Thyroid gland (tissue), 4 donors: Measurements from ENCODE around the gene PECR. TPM values are rescaled to one million over a fixed set of nuclear protein-coding genes. Genes with fewer than 3 reads are reported as not detected.

Experiments
- DNase-seq, 2 donors: peaks; one replicate each; pipeline ENCODE4 v3.0.0-alpha.2; 2019
- H3K27ac ChIP-seq, 3 donors: fragments of 200-600 bp; sonication (generic); 1 replicate in 2 of 3; 2 replicates in 1 of 3; pipeline ENCODE4 v1.5.1; 2016 to 2019; ENCODE audit warnings: mild to moderate bottlenecking in 1 of 3, moderate library complexity in 1 of 3
- H3K27me3 ChIP-seq: fragments of 200-600 bp; sonication (generic); one replicate; pipeline ENCODE4 v1.5.1; 2019
- H3K36me3 ChIP-seq, 2 donors: fragments of 200-600 bp; sonication (generic); one replicate each; pipeline ENCODE4 v1.5.1; 2016 to 2019
- H3K4me1 ChIP-seq, 2 donors: fragments of 200-600 bp; sonication (generic); one replicate each; pipeline ENCODE4 v1.5.1; 2017 to 2019
- H3K4me3 ChIP-seq, 3 donors: fragments of 200-600 bp; sonication (generic); replicated peaks in 1 of 3; 1 replicate in 2 of 3; 2 replicates in 1 of 3; pipeline ENCODE4 v1.5.1; 2016; ENCODE audit warnings: mild to moderate bottlenecking in 1 of 3
- H3K9me3 ChIP-seq: fragments of 200-600 bp; sonication (generic); one replicate; pipeline ENCODE4 v1.5.1; 2017
- POLR2A ChIP-seq, 2 donors: fragments of 450-650 bp; IDR thresholded peaks; one replicate each; pipeline ENCODE4 v1.6.1; 2017; ENCODE audit warnings: antibody characterized with exemption in 2 of 2, mild to moderate bottlenecking in 2 of 2, moderate library complexity in 1 of 2
- WGBS, 2 donors: methylation state at CpG; one replicate each; pipeline ENCODE4 v1.1.5; 2017; 5-methylcytosine and 5-hydroxymethylcytosine counted together
- intact Hi-C: fragments of 100-400 bp; cut with DNase I; formaldehyde crosslinking; loops from one replicate; pipeline ENCODE4 v1.15.1; 2023
- total RNA-seq, 4 donors: library from RNA; depleted of rRNA; stranded (reverse); fragments of >200 nt; gene quantifications; one replicate each; pipeline ENCODE4 v1.2.3, GENCODE V29; 2016
- TF ChIP-seq, protein P1 (sequence below), 6 experiments: fragments of 200-600 bp in 3 of 6; fragments of 450-650 bp in 3 of 6; sonication (generic) in 3 of 6; IDR thresholded peaks; one replicate each; pipeline ENCODE4 v1.5.1; 2016 to 2019; ENCODE audit warnings: antibody characterized with exemption in 6 of 6, mild to moderate bottlenecking in 2 of 6, inconsistent platforms in 1 of 6, moderate library complexity in 1 of 6

Gene PECR
- total RNA-seq, 4 donors from 2014 or later: 14.6 to 25.6 (median 22.8) TPM

DNA sequence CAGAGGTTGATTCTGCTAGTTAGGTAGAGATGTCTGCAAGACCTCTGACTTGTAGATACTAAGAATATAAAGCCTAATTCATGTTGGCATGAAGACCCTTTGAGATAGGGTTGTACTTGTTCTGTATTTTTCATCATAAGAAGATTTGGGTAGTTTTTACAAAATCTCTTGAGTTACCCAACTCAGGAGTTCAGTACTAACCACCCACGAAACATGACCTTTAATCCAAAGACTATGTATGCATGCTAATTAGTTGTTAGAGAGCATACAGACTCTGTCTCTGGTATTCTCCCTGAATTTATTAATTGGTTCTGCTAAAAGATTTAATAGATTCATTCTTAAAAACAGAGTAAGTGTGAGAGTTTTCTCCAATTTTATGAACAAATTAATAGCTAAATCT, 16.9 kb downstream of the PECR start:
- no peak overlapping the region for H3K27ac ChIP-seq
- no peak overlapping the region for H3K4me3 ChIP-seq
- H3K36me3 ChIP-seq: no peaks in the 10 kb centered on the region
- no peaks in the 10 kb centered on the region for H3K4me1 ChIP-seq
- no peak for DNase-seq
- WGBS, 2 donors: 91% methylated on average over 1 of the region's 1 CpG
- intact Hi-C loops: no loop called here
- H3K9me3 ChIP-seq: no peaks in the 10 kb centered on the region
- no peaks in the 10 kb centered on the region for H3K27me3 ChIP-seq
- TF ChIP-seq POLR2A (IDR thresholded peaks at IDR 0.05): no peak
- TF ChIP-seq, protein P1, sequence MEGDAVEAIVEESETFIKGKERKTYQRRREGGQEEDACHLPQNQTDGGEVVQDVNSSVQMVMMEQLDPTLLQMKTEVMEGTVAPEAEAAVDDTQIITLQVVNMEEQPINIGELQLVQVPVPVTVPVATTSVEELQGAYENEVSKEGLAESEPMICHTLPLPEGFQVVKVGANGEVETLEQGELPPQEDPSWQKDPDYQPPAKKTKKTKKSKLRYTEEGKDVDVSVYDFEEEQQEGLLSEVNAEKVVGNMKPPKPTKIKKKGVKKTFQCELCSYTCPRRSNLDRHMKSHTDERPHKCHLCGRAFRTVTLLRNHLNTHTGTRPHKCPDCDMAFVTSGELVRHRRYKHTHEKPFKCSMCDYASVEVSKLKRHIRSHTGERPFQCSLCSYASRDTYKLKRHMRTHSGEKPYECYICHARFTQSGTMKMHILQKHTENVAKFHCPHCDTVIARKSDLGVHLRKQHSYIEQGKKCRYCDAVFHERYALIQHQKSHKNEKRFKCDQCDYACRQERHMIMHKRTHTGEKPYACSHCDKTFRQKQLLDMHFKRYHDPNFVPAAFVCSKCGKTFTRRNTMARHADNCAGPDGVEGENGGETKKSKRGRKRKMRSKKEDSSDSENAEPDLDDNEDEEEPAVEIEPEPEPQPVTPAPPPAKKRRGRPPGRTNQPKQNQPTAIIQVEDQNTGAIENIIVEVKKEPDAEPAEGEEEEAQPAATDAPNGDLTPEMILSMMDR (IDR thresholded peaks at IDR 0.05): no peak

DNA sequence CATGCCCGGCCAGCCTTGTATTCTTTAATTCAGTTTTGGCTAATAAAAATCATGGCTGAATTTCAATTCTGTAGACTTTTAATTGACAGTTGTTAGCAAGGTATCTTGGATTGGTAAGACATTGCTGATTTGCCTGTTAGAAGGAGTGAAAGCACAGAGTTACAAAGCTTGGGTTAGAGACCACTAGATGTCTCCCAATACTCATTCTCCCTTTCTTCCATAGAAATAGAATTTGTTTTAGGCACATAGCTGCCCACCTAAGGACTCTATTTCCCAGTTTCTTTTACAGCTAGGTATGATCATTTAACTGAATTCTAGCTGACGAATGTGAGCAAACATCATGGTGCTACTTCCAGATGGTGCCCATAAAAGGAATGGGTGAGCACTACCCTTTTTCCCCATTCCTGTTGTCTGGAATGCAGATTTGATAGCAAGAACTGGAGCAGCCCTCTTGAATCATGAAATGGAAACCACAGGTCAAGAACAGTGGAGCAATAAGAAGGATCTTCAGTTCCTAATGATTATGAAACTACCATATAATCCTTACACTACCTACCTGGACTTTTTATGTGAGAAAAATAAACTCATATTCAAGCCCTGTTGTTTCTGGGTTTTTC, 17.5 kb downstream of the PECR start:
- no peaks in the 10 kb centered on the region for H3K9me3 ChIP-seq
- H3K27me3 ChIP-seq: no peaks in the 10 kb centered on the region
- DNase-seq: no peak
- intact Hi-C loops: no loop called here
- no peaks in the 10 kb centered on the region for H3K36me3 ChIP-seq
- no peak overlapping the region for H3K4me3 ChIP-seq
- no peak overlapping the region for H3K27ac ChIP-seq
- TF ChIP-seq POLR2A (IDR thresholded peaks at IDR 0.05): no peak
- TF ChIP-seq, protein P1 (IDR thresholded peaks at IDR 0.05): peak in 1 of 6 experiments; percentile 19
- no peaks in the 10 kb centered on the region for H3K4me1 ChIP-seq
- 96 to 100% methylated on average over 2 of the region's 2 CpGs for WGBS, 2 donors

DNA sequence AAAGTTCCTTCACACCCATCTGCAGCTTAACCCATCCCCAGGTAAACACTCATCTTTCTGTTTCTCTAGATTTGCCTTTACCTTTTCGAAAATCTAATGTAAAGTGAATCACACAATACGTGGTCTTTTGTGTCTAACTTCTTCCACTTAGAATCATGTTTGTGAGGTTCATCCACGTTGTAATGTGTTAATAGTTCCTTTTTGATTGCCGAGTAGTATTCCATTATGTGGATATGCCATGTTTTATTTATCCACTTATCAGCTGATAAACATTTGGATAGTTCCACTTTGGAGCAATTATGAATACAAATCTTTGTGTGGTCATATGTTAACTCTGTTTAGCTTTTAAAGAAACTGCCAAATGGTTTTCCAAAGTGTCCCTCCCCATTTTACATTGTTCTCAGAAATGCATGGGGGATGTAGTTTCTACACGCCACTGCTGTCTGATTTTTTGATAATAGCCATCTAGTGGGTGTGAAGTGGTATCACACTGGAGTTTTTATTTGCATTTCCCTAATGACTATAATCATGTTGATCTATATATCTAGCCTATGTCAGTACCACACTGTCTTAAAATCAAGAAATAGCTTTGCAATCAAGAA, 22.3 kb downstream of the PECR start:
- Histone ChIP-seq H3K4me3 (no peak overlapping the region), H3K27ac (peak overlapping the region in 1 of 3 donors; percentile 93), H3K36me3 (no peaks in the 10 kb centered on the region), H3K9me3 (no peaks in the 10 kb centered on the region), H3K27me3 (no peaks in the 10 kb centered on the region), H3K4me1 (peaks cover 25 to 32% of the 10 kb centered on the region in 2 donors)
- intact Hi-C loops: no loop called here
- no peak for TF ChIP-seq POLR2A (IDR thresholded peaks at IDR 0.05)
- TF ChIP-seq, protein P1 (IDR thresholded peaks at IDR 0.05): peak in 1 of 6 experiments; percentile 11
- DNase-seq: no peak
- WGBS, 2 donors: 95 to 98% methylated on average over 5 of the region's 5 CpGs

DNA sequence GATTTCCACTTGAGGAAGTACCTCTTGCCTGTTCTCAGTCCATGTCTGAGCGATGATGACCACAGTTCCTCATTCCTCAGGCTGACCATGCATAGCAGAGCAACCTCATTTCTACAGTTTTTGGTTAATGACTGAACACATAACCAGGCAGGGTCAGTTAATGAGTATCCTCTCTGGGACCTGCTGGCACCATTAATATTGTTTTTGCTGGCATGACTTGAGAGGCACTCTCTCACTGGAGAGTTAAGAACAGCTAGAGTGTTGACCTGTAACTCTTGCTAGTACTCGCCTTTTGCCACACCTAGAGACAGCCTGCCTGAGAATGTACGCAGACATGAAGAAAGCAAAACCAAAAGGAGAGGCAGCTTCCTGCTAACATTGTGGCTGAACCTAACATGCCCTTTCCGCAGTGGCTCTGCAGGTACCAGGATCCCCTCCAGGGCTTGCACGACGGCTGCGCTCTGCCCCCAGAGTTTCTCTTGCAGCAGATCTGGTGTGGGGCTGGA, 23.9 kb downstream of the PECR start:
- WGBS, 2 donors: 8 to 27% methylated on average over 7 of the region's 7 CpGs
- Histone ChIP-seq H3K4me3 (no peak overlapping the region), H3K27ac (peak overlapping the region; percentile 60 to 93 (median 74)), H3K9me3 (no peaks in the 10 kb centered on the region), H3K36me3 (no peaks in the 10 kb centered on the region), H3K4me1 (peaks cover 25 to 32% of the 10 kb centered on the region in 2 donors), H3K27me3 (no peaks in the 10 kb centered on the region)
- intact Hi-C loops: no loop called here
- peak in 1 of 2 donors; percentile 41 for TF ChIP-seq POLR2A (IDR thresholded peaks at IDR 0.05)
- TF ChIP-seq, protein P1 (IDR thresholded peaks at IDR 0.05): no peak
- DNase-seq: peak; percentile 72 to 80

DNA sequence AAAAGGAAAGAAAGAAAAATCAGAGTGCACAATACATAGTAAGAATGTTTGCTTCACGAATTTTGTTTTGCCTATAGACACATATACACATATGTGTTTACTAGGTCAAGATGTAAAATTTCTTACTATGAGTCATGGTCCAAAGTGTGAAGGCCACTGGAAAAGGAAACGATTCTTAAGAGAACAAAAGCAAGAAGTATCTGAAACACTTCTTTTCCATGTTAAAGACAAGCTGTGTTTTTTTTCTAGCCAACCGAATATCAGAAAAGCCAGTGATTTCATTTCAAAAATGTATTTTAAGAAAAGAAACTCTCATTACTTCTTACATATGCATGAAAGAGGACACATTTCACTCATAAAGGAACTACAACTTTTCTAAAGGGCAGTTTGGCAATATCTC, 24.9 kb downstream of the PECR start:
- intact Hi-C loops: no loop called here
- Histone ChIP-seq H3K9me3 (no peaks in the 10 kb centered on the region), H3K4me1 (peaks cover 25 to 32% of the 10 kb centered on the region in 2 donors), H3K36me3 (no peaks in the 10 kb centered on the region), H3K27me3 (no peaks in the 10 kb centered on the region), H3K4me3 (no peak overlapping the region), H3K27ac (peak overlapping the region; percentile 66 to 93 (median 74))
- WGBS, 2 donors: 46 to 50% methylated on average over 3 of the region's 3 CpGs
- TF ChIP-seq POLR2A (IDR thresholded peaks at IDR 0.05): no peak
- TF ChIP-seq, protein P1 (IDR thresholded peaks at IDR 0.05): no peak
- no peak for DNase-seq
